Mesenchymal stem cell (in vitro differentiated cells and primary cell): Measurements from ENCODE around the gene OLR1.

Experiments
- DNase-seq: peaks from one replicate; pipeline ENCODE4 v3.0.0-alpha.2; 2013
- H2AFZ ChIP-seq: one replicate; pipeline ENCODE4 v1.6.1; 2013; ENCODE audit warnings: low read depth, mild to moderate bottlenecking, control low read depth, inconsistent platforms, low read length, moderate library complexity
- H2AK5ac ChIP-seq: 2 replicates; pipeline ENCODE4 v1.6.1; 2013; ENCODE audit warnings: low read length, moderate library complexity, mild to moderate bottlenecking, inconsistent platforms; ENCODE audit not compliant: severe bottlenecking
- H2BK120ac ChIP-seq: one replicate; pipeline ENCODE4 v1.6.1; 2013; ENCODE audit warnings: low read depth, mild to moderate bottlenecking, inconsistent platforms, low read length, moderate library complexity
- H2BK12ac ChIP-seq, 2 experiments: one replicate each; pipeline ENCODE4 v1.6.1; 2013; ENCODE audit warnings: inconsistent platforms in 2 of 2, low read length in 2 of 2, mild to moderate bottlenecking in 2 of 2, moderate library complexity in 2 of 2, control low read depth in 1 of 2
- H2BK15ac ChIP-seq: one replicate; pipeline ENCODE4 v1.6.1; 2013; ENCODE audit warnings: mild to moderate bottlenecking, low read depth, inconsistent platforms; ENCODE audit not compliant: poor library complexity, severe bottlenecking
- H2BK5ac ChIP-seq: 2 replicates; pipeline ENCODE4 v1.6.1; 2013; ENCODE audit warnings: low read depth, mild to moderate bottlenecking, low read length, control low read depth, inconsistent platforms; ENCODE audit not compliant: poor library complexity, severe bottlenecking
- H3K14ac ChIP-seq, 2 experiments: one replicate each; pipeline ENCODE4 v1.6.1; 2013; ENCODE audit warnings: inconsistent platforms in 2 of 2, low read length in 2 of 2, control low read depth in 1 of 2, mild to moderate bottlenecking in 1 of 2, moderate library complexity in 1 of 2
- H3K18ac ChIP-seq, 2 experiments: one replicate each; pipeline ENCODE4 v1.6.1; 2013; ENCODE audit warnings: inconsistent platforms in 2 of 2, low read length in 2 of 2, control low read depth in 1 of 2, low read depth in 1 of 2, mild to moderate bottlenecking in 1 of 2
- H3K23ac ChIP-seq, 2 experiments: one replicate each; pipeline ENCODE4 v1.6.1; 2013; ENCODE audit warnings: inconsistent platforms in 2 of 2, low read length in 2 of 2, mild to moderate bottlenecking in 2 of 2, moderate library complexity in 2 of 2, control low read depth in 1 of 2
- H3K27ac ChIP-seq: 2 replicates; pipeline ENCODE4 v1.5.1; 2013; ENCODE audit warnings: mild to moderate bottlenecking, moderate library complexity, low read length, control low read depth, inconsistent platforms; ENCODE audit not compliant: poor library complexity, severe bottlenecking
- H3K27me3 ChIP-seq, 2 experiments: 2 replicates each; pipeline versions ENCODE4 v1.6.1 to v1.7.0; 2013; ENCODE audit warnings: low read length in 2 of 2, mild to moderate bottlenecking in 2 of 2, moderate library complexity in 2 of 2, control low read depth in 1 of 2, inconsistent platforms in 1 of 2; ENCODE audit not compliant: control insufficient read depth in 1 of 2, insufficient read depth in 1 of 2
- H3K36me3 ChIP-seq, 2 experiments: 2 replicates each; pipeline versions ENCODE4 v1.6.1 to v1.7.0; 2013; ENCODE audit warnings: low read length in 2 of 2, control low read depth in 1 of 2, inconsistent platforms in 1 of 2, low read depth in 1 of 2, mild to moderate bottlenecking in 1 of 2; ENCODE audit not compliant: insufficient read depth in 2 of 2, control insufficient read depth in 1 of 2
- H3K4ac ChIP-seq, 2 experiments: one replicate each; pipeline ENCODE4 v1.6.1; 2013; ENCODE audit warnings: inconsistent platforms in 2 of 2, low read length in 2 of 2, mild to moderate bottlenecking in 2 of 2, moderate library complexity in 2 of 2, control low read depth in 1 of 2, low read depth in 1 of 2
- H3K4me1 ChIP-seq: 2 replicates; pipeline ENCODE4 v1.6.1; 2013; ENCODE audit warnings: low read depth, low read length, control low read depth; ENCODE audit not compliant: control insufficient read depth, insufficient read depth
- H3K4me2 ChIP-seq: 2 replicates; pipeline ENCODE4 v1.6.1; 2013; ENCODE audit warnings: low read length, mild to moderate bottlenecking, inconsistent platforms; ENCODE audit not compliant: poor library complexity, severe bottlenecking
- H3K4me3 ChIP-seq, 2 experiments: 2 replicates each; pipeline versions ENCODE4 v1.5.1 to v1.7.0; 2013; ENCODE audit warnings: low read length in 2 of 2, mild to moderate bottlenecking in 2 of 2, control low read depth in 1 of 2, low read depth in 1 of 2; ENCODE audit not compliant: insufficient read depth in 1 of 2
- H3K79me1 ChIP-seq: replicated peaks from 2 replicates; pipeline ENCODE4 v1.6.1; 2013; ENCODE audit warnings: mild to moderate bottlenecking, control low read depth, low read length, inconsistent platforms; ENCODE audit not compliant: poor library complexity, severe bottlenecking
- H3K9ac ChIP-seq: 2 replicates; pipeline ENCODE4 v1.7.0; 2013; ENCODE audit warnings: mild to moderate bottlenecking, low read length, moderate library complexity
- H3K9me3 ChIP-seq: 2 replicates; pipeline ENCODE4 v1.7.0; 2013; ENCODE audit warnings: mild to moderate bottlenecking, low read length; ENCODE audit not compliant: control insufficient read depth
- H4K8ac ChIP-seq: one replicate; pipeline ENCODE4 v1.6.1; 2013; ENCODE audit warnings: inconsistent platforms, mild to moderate bottlenecking, low read length, moderate library complexity
- H4K91ac ChIP-seq: one replicate; pipeline ENCODE4 v1.6.1; 2013; ENCODE audit warnings: mild to moderate bottlenecking, low read length, inconsistent platforms
- WGBS: methylation state at CpG from one replicate; pipeline ENCODE4 v1.1.7; 2013; ENCODE audit warnings: mixed read lengths; 5-methylcytosine and 5-hydroxymethylcytosine counted together

The OLR1 gene

DNA sequence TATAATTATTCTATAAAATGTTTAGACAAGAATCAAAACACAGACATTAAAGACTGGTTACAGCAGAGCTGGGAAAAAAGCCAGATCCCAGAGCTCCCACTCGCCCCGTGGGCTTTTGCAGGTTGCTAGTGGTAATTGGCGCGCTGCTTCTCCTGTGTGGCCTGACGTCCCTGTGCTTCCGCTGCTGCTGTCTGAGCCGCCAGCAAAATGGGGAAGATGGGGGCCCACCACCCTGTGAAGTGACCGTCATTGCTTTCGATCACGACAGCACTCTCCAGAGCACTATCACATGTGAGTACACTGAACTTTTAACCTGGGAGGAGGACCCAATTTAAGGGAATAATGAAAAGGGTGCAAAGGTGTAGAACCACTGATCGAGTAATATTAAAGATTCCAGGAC, 14.4 kb upstream of the OLR1 start:
- no peak for DNase-seq
- no peaks in the 10 kb centered on the region for H3K36me3 ChIP-seq
- no peaks in the 10 kb centered on the region for H3K79me1 ChIP-seq
- H3K4me1 ChIP-seq, result peaks cover 3% of the 10 kb centered on the region
- H3K4ac ChIP-seq, result peak overlapping the region in 1 of 2 experiments; percentile 49
- no peak overlapping the region for H2AK5ac ChIP-seq
- no peaks in the 10 kb centered on the region for H3K27me3 ChIP-seq
- H2BK5ac ChIP-seq, result no peak overlapping the region
- H3K14ac ChIP-seq, result no peak overlapping the region
- H3K27ac ChIP-seq, result no peak overlapping the region
- peak overlapping the region; percentile 82 to 89 for H2BK12ac ChIP-seq
- no peaks in the 10 kb centered on the region for H3K9me3 ChIP-seq
- no peak overlapping the region for H2AFZ ChIP-seq
- no peak overlapping the region for H3K4me3 ChIP-seq
- no peak overlapping the region for H2BK120ac ChIP-seq
- H4K91ac ChIP-seq, result peak overlapping the region; percentile 66
- H2BK15ac ChIP-seq, result no peak overlapping the region
- WGBS, result 94% methylated on average over 8 of the region's 11 CpGs
- H3K9ac ChIP-seq, result no peak overlapping the region
- H4K8ac ChIP-seq, result no peak overlapping the region
- H3K23ac ChIP-seq, result no peak overlapping the region
- peak overlapping the region; percentile 22 to 67 for H3K18ac ChIP-seq
- no peak overlapping the region for H3K4me2 ChIP-seq

DNA sequence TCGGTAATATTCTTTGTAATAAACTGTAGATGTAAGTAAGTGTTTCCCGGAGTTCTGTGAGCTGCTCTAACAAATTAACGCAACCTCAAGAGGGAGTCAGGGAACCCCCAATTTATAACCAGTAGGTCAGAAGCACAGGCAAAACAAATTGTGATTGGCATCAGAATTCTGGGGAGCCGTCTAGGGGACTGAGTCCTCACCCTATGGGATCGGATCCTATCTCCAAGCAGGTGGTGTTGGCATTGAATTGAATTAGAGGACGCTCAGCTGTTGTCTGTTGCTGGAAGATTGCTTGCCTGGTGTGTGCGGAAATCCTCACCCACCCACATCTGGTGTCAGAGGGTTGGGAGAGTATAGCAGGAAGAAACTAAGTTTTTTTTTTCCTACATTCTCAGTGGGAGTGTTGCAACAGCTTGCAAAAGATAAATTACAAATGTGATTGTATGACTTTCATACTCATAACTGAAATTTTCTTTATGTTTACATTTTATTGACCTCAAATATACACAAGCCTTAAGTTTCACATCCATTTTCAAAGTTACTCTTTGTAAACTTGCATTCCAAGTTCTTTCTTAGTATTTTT, 12.4 kb upstream of the OLR1 start:
- H3K36me3 ChIP-seq, result no peaks in the 10 kb centered on the region
- no peak overlapping the region for H3K23ac ChIP-seq
- H3K14ac ChIP-seq, result no peak overlapping the region
- no peak overlapping the region for H3K18ac ChIP-seq
- H3K79me1 ChIP-seq, result no peaks in the 10 kb centered on the region
- H2AK5ac ChIP-seq, result no peak overlapping the region
- H2BK120ac ChIP-seq, result no peak overlapping the region
- H3K4ac ChIP-seq, result no peak overlapping the region
- no peak overlapping the region for H2BK15ac ChIP-seq
- H2BK5ac ChIP-seq, result no peak overlapping the region
- no peak overlapping the region for H3K27ac ChIP-seq
- H3K27me3 ChIP-seq, result no peaks in the 10 kb centered on the region
- no peak overlapping the region for H2AFZ ChIP-seq
- H3K9ac ChIP-seq, result no peak overlapping the region
- 87% methylated on average over 6 of the region's 7 CpGs for WGBS
- H3K4me2 ChIP-seq, result no peak overlapping the region
- no peak overlapping the region for H3K4me3 ChIP-seq
- no peaks in the 10 kb centered on the region for H3K4me1 ChIP-seq
- DNase-seq, result peak; percentile 80
- H4K8ac ChIP-seq, result no peak overlapping the region
- no peak overlapping the region for H4K91ac ChIP-seq
- peak overlapping the region; percentile 6 to 17 for H2BK12ac ChIP-seq
- no peaks in the 10 kb centered on the region for H3K9me3 ChIP-seq

DNA sequence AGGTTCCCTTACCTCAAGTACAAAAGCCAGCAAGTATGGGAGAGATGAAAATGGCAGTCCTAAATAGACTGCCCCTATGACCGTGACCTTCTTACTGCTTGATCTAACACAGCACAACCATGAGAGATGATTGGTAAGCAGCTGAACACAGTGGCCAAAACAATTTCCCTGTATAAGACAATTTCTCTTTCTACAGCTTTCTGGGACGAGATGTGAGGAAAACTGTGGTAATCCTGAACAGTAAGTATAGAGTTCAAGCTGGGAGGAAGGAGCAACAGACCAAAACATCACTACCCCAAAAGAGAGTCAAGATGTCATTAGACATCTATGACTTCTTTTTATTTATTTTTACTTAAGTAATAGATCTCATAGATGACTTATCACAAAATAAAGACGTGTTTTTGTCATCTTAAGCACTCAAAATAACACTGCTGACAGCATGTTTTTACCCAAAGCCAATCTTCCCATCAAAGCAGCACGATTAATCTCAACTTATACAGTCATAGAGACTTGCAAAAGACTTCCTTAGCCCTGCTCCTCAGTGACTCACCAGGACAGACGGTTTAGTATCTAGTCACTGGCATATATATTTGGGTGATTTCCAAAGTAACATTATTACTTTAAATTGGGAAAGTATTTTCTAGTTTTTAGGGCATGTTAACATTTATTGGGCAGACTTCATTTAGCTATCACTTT, 10.6 kb upstream of the OLR1 start:
- Histone ChIP-seq H2AK5ac (no peak overlapping the region), H2BK12ac (peak overlapping the region in 1 of 2 experiments; percentile 6), H3K4me3 (no peak overlapping the region), H3K18ac (peak overlapping the region; percentile 58 to 78), H3K23ac (no peak overlapping the region), H3K14ac (peak overlapping the region in 1 of 2 experiments; percentile 65), H3K36me3 (no peaks in the 10 kb centered on the region), H3K4me1 (no peaks in the 10 kb centered on the region), H3K4ac (peak overlapping the region; percentile 15 to 26), H2BK15ac (no peak overlapping the region), H3K9me3 (no peaks in the 10 kb centered on the region), H4K8ac (peak overlapping the region; percentile 61), H3K27me3 (no peaks in the 10 kb centered on the region), H4K91ac (no peak overlapping the region), H2BK120ac (no peak overlapping the region), H2AFZ (no peak overlapping the region), H3K27ac (no peak overlapping the region), H3K79me1 (no peaks in the 10 kb centered on the region), H3K9ac (peak overlapping the region; percentile 18), H2BK5ac (no peak overlapping the region), H3K4me2 (no peak overlapping the region)
- peak; percentile 96 for DNase-seq
- WGBS, result 33% methylated on average over 3 of the region's 5 CpGs

DNA sequence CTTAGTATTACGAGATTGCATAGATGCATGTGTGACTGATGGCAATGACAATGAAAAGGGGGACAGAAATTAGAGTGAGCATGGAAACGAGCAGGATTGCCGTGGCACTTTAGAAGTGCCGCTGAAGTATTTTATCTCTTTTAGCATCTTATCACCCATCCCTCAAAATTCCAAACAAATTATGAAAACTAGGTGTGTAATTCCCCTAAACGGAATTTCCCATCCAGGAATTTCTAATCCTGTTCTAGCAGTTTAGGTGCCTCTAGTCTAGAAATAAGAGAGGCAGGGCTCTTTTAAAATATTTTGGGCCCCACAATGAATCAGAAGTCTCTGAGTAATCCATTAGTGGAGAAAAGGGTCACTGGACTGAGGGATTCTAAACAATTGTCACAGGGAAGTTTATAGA, 7.8 kb upstream of the OLR1 start:
- H3K4me1 ChIP-seq, result no peaks in the 10 kb centered on the region
- H3K4ac ChIP-seq, result no peak overlapping the region
- H3K4me2 ChIP-seq, result no peak overlapping the region
- peak overlapping the region; percentile 35 for H3K9ac ChIP-seq
- no peak overlapping the region for H3K27ac ChIP-seq
- no peak overlapping the region for H2AK5ac ChIP-seq
- H2AFZ ChIP-seq, result no peak overlapping the region
- H3K14ac ChIP-seq, result no peak overlapping the region
- no peaks in the 10 kb centered on the region for H3K27me3 ChIP-seq
- 43% methylated on average over 2 of the region's 5 CpGs for WGBS
- H3K9me3 ChIP-seq, result no peaks in the 10 kb centered on the region
- H2BK12ac ChIP-seq, result no peak overlapping the region
- peak overlapping the region in 1 of 2 experiments; percentile 71 for H3K18ac ChIP-seq
- no peaks in the 10 kb centered on the region for H3K79me1 ChIP-seq
- H2BK5ac ChIP-seq, result no peak overlapping the region
- H3K23ac ChIP-seq, result no peak overlapping the region
- no peak overlapping the region for H4K91ac ChIP-seq
- H2BK120ac ChIP-seq, result no peak overlapping the region
- peak; percentile 70 for DNase-seq
- no peak overlapping the region for H3K4me3 ChIP-seq
- no peak overlapping the region for H2BK15ac ChIP-seq
- H3K36me3 ChIP-seq, result no peaks in the 10 kb centered on the region
- no peak overlapping the region for H4K8ac ChIP-seq
